Retinal pigment epithelial cell (primary cell): ENCODE measurements around the gene MACROD1.

Source experiments
- DNase-seq: peaks from one replicate; pipeline ENCODE4 v3.0.0-alpha.2; 2010; ENCODE audit warnings: low read depth
- H3K4me3 ChIP-seq: 2 replicates; pipeline ENCODE4 v1.5.1; 2011; ENCODE audit warnings: mild to moderate bottlenecking, low read length, control low read depth, moderate library complexity
- TF ChIP-seq, protein P1 (sequence below): conservative IDR thresholded peaks from 2 replicates; pipeline ENCODE4 v1.5.1; 2011; ENCODE audit warnings: low read depth, low read length, control low read depth, inconsistent platforms

Gene MACROD1

DNA sequence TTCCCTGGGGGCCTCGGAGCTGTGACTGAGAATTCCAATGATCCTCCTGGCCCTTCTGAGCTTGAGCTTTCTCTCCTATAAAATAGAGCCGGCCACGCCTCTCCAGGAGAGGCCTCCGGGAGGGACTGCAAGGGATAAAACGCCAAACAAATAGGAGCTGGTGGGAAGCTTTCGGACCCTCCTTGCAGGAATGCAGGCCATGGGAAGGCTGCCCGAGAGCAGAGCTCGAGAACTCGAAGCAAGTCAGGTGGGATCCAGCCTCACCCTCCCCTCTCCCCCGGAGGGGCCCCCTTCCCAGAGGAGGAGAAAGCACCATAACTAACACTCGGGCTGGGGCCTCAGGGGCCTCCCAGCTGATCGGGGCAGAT lies 95.6 kb downstream of the MACROD1 start:
- no peak overlapping the region for H3K4me3 ChIP-seq
- DNase-seq: no peak
- TF ChIP-seq, protein P1, sequence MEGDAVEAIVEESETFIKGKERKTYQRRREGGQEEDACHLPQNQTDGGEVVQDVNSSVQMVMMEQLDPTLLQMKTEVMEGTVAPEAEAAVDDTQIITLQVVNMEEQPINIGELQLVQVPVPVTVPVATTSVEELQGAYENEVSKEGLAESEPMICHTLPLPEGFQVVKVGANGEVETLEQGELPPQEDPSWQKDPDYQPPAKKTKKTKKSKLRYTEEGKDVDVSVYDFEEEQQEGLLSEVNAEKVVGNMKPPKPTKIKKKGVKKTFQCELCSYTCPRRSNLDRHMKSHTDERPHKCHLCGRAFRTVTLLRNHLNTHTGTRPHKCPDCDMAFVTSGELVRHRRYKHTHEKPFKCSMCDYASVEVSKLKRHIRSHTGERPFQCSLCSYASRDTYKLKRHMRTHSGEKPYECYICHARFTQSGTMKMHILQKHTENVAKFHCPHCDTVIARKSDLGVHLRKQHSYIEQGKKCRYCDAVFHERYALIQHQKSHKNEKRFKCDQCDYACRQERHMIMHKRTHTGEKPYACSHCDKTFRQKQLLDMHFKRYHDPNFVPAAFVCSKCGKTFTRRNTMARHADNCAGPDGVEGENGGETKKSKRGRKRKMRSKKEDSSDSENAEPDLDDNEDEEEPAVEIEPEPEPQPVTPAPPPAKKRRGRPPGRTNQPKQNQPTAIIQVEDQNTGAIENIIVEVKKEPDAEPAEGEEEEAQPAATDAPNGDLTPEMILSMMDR: no peak

- no peak for DNase-seq
- H3K4me3 ChIP-seq: no peak overlapping the region
- TF ChIP-seq, protein P1: no peak
These were observed 96.3 kb downstream of the MACROD1 start for GRCh38 chr11:64069401-64070313.

- TF ChIP-seq, protein P1: no peak
- no peak overlapping the region for H3K4me3 ChIP-seq
- DNase-seq: no peak
These were observed 97.1 kb downstream of the MACROD1 start for GRCh38 chr11:64068705-64069400.

- H3K4me3 ChIP-seq: no peak overlapping the region
- TF ChIP-seq, protein P1: no peak
- no peak for DNase-seq
These were observed 98.5 kb downstream of the MACROD1 start for GRCh38 chr11:64067230-64067993.

- no peak overlapping the region for H3K4me3 ChIP-seq
- TF ChIP-seq, protein P1: no peak
- DNase-seq: no peak
These were observed 100.2 kb downstream of the MACROD1 start for GRCh38 chr11:64065712-64066111.

DNA sequence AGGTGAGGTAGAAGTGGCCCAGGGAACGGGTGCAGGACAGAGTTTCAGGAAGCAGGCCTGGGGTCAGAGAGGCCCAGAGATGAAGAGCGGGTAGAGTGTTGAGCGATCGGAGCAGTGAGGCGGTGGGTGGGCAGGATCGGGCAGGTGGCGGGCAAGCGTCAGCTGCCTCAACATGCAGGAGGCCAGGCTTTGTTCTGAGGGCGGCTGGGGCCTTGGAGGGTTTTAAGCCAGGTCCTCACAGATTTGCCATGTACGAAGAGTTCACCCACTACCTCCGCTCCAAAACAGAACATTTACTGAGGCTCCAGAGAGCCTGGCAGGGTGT lies 100.8 kb downstream of the MACROD1 start:
- TF ChIP-seq, protein P1: no peak
- H3K4me3 ChIP-seq: no peak overlapping the region
- no peak for DNase-seq
